Measurements from ENCODE around the gene ZFHX3.
"Not testable (repeated sequence)": the region's sequence is repeated elsewhere in the genome, so short reads cannot be mapped to it uniquely, and the experiment has no call there.

Gene ZFHX3

DNA sequence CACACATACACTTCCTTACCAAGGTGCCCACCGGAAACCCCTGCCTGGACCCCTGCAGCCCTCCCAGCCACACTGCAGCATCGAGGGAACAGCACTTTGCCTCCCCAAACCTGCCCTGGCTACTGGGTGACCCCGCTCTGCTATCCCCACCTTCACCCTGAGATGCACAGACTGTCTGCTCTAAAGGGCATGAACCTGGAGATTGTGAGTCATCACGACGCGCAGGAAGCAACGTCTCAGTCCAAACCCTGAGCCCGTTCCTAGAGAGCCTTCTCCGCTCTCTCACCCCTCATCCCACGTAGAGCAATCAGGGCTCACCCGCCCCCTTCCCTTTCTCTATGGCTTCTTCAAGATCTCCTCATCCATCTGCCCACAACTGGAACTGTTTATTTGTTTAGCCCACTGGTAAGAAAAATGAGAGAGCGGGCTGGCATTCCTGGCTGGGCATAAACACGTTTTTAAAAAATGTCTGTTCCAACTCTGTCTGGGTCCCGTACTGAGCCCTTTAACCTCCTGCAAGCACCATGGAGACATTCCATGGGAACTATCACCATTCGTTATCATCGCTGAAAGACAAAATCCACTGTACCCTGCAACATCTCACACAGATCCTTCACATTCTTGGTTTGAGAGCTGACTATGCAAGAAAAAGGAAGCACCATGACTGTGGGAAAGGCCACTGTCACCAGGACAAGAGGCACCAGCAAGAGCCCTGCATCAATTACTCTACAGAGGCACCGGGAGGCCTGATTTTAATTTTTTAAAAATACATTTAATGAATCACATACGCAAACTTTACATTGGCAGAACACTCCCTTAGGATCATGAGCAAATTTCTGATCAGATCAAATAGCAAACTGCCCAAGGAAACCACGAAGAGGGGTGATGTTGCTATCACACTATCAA is 28.2 kb downstream of the ZFHX3 start:
- DNase-seq, result no peak

DNA sequence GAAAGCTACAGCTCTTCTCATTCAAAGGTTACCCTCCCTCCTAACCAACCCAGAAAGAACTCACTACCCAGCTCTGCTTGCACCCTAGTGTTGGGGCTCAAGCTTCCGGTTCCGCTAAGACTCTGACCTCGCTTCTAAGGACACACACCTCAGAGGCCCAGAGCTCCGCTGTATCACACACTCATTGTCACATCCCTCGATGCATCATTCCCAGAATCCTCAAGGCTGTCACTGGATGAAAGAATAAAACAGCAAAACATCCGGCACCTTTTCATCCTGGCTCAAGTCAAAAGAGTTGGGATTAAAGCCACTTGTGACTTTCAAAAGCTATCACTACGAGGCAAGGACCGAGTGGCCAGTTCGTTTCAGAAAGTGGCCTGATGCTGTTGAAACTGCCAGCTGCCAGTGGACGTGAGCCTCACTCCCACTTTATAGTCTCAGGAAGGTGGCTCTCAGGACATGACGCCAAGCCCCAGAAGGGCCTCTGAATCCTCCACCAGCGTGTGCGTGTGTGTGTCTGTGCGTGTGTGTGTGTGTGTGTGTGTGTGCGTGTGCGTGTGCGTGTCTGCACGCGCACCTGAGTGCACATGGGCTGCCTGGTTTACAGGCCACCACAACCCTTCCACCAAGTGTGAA is 29.0 kb downstream of the ZFHX3 start:
- DNase-seq, result no peak

DNA sequence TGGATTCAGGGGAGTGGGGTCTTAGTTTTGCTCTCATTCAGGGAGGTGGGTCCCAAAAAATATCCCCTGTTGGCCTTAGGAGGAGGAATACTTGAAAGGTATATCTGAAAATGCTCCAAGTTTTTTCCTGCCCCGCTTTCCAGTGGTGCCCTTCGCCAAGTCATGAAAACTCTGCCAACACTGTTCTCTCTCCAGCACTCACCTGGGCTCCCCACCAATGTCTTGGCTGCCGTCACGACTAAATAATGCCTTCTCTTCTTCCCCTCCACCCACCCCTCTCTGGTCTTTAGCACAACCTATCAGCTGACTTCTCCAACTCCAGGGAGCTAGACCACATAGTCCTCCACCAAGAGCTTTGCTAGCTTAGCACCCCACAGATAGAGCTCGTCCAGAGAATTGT is 30.6 kb downstream of the ZFHX3 start:
- no peak for DNase-seq

DNA sequence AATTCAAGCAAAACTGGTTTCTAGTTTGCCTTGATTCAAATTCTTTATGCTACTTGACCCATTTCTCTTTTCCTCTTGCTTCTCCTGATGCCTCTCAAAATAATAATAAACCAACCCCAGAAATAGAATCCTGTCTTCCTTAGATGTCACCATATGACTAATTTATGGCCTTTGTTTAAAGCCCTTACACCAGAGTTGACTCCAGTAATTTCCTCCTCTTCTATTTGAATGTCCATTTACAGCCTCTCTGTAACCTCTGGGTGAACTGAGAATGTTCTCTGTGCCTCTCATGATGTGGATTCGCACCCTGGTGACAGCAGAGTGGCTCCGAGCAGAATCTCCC is 31.5 kb downstream of the ZFHX3 start:
- DNase-seq, result no peak

DNA sequence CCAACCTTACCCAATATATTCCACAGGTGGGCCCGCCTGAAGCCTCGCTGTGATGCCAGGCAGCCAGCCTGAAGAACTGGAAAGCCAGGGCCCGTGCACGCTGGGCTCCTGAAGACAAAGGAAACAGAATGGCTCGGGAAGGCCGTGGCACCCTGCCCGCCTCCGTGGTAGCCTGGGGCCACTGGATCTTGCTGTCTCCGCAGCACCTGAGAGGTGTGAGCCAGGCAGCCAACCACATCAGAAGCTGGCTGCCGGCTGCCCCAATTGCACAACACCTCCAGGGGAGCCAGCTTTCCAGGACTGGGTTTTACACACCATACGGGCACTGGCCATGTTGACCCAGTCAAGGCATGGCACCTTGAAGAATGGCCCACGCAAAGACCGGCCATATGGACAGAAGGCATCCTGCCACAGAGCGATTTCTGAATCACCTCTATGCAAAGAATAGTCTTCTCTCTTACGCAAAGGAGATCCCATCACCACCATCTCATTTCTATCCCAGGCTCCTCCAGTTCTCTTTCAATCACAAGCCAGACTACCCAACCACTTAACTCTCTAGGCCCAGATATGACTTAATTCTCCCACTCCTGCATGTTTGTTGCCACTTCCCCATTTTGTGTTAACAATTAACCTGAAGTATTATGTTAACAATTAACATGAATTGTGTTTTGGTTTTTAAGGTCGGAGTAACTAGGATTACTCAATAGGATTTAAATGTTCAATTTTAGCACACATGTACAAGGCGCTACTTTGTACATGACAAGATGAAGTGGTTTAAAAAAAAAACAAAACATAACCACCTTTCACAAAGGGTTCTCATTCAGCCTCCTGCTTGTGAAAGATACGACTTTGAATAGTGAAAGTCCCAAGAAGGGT is 32.1 kb downstream of the ZFHX3 start:
- no peak for DNase-seq

DNA sequence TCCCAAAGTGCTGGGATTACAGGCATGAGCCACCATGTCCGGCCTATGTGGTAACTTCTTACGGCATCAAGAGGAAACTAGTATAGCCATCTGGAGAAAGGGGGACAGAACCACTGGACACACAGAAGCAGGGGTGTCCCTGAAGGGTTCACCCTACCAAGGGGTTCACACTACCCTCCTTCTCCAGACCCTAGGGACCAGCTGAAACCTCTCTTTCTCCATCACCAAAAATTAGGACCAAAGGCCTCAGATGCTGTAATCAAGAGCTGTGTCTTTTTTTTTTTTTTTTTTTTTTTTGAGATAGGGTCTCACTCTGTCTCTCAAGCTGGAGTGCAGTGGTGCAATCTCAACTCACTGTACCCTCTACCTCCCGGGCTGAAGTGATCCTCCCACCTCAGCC is 33.2 kb downstream of the ZFHX3 start:
- DNase-seq, result no peak

DNA sequence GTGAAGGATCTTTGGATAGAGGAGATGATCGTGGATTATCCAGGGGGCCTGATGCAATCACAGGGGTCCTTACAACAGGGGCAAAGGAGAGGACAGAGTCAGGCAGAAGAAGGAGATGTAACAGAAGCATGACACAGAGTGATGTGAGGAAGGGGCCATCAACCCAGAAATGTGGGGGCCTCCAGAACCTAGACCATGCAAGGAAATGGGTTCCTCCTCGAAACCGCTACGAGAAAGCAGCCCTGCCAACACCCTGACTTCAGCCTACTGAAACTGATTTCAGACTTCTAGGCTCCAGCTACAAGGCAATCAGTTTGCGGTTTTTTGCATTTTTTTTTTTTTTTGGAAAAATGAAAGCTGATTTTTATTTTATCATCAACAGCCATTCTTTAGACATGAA is 34.0 kb downstream of the ZFHX3 start:
- DNase-seq, result no peak

DNA sequence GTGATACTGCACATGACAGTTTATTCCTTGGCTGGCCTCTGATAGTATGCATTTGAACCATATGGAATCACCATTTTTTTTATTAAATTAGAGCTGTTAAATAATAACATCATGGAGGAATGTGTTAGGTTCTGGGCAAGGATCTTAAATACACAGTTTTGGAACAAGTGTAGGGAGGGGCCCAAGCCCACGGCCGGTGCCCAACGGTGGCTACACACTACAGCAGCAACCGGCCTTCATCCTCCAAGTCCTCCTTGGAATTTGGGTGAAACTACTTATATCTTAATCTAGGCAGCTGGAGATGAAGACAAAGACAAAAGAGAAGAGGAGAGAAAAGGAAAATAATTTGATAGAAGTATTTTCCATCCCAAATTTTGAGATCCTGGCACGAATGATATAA is 35.6 kb downstream of the ZFHX3 start:
- no peak for DNase-seq

DNA sequence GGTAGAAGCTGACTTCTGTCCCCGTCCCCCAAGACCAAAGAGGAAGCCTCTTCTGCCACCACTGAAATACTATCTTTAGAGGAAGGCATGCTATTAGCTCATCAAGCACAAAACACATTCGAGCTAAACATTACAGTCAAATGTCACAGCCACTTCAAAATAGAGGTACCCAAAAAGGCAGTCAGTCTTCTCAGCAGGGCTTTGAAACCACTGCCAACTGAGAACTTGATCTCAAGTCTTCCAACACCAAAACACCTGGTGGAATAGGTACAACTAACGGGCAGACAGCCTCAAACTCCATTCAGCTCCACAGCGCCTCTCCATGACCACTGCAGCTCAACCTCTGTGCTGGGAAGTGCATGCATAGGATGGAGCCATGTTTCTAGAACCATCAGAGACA is 36.0 kb downstream of the ZFHX3 start:
- DNase-seq, result peak; percentile 39

DNA sequence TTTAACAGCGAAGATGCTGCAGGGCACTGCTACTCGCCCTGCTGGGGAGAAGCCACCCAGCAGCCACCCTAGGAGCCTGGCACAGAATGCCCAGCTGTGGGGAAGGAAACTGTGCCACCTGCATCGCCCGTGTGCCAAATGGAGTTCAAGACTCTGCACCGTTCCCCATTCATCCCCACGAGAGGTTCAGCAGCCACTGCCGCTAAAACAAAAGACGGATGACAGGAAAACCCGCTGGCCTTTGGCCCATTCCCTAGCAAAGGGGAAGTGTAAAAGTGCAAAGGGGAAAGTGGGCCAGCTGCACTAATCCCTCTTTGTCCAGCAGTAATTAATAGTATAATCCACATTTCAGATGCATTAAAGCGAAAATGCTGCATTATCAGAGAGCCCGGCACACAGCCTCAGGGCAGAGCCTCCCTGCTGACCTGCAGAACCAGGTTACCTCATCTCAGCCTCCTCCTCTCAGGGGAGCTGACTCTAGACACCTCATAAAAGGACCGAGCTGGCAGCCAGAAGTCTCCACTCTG is 37.7 kb downstream of the ZFHX3 start:
- peak; percentile 27 for DNase-seq

DNA sequence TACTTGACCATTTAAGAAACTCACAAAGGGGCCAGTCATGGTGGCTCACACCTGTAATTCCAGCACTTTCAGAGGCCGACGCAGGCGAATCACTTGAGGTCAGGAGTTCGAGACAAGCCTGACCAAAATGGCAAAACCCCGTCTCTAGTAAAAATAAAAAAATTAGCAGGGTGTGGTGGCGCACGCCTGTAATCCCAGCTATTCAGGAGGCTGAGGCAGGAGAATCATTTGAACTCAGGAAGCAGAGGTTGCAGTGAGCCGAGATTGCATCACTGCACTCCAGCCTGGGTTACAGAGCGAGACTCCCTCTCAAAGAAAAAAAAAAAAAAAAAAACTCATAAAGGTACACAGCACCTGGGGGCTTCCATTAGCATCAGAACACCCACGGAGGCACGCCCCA is 38.2 kb downstream of the ZFHX3 start:
- not testable (repeated sequence) for DNase-seq

DNA sequence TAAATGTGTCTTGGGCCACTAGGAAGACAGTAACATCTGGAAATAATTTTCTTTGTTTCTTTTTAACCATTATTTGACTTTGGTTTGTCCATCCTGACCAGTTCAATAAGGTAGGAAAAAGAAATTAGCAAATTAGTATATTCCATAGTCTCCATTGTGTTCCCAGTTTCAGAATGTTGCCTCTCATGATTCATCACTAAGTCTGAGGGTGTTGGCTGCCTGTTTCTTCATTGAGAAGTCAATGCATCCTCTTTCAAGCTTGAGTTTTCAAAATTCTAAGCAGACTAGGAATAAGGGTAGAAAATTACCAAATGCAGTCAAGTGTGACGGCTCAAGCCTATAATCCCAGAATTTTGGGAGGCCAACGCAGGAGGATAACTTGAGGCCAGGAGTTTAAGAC is 41.9 kb downstream of the ZFHX3 start:
- no peak for DNase-seq

DNA sequence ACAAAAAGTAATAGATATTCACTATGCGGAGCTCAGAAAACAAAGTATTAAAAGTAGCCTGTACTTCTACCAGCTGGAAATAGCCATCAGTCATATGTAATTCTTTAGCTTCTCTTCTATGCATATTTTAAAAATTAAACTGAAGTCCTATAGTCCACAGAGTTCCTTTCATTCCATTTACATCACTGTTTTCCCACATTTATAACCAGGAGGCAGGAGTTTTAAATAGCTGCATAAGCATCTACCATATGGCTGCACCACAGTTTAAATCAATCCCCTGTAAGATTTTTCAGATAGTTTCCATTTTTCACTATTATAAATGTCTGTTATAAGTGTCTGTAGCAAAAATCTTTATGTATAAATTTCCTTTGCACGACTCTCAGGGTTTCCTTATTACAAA is 45.1 kb downstream of the ZFHX3 start:
- no peak for DNase-seq

DNA sequence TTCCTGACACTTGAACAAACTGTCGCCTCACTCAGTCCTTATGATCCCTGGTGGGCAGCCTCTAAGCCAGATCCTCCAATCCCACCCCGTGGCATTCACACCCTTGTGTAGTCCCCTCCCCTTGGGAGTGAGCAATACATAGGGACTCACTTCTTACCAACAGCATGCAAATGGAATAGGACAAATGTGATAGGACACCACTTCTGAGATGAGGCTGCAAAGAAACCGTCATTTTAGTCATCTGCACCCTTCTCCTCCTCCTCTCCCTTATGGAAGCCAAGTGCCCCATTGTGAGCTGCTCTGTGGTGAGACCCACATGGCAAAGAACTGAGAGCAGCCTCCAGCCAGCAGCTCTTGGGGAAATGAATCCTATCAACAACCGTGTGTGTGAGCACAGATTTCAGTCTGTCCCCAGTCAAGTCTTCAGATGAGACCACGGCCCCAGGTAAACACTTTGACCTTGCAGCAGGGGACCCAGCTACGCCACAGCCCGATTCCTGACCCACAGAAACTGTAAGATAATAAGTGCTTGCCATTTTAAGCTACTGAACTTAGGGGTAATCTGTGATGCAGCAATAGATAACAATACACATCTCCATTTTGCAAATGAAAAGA is 46.9 kb downstream of the ZFHX3 start:
- no peak for DNase-seq

DNA sequence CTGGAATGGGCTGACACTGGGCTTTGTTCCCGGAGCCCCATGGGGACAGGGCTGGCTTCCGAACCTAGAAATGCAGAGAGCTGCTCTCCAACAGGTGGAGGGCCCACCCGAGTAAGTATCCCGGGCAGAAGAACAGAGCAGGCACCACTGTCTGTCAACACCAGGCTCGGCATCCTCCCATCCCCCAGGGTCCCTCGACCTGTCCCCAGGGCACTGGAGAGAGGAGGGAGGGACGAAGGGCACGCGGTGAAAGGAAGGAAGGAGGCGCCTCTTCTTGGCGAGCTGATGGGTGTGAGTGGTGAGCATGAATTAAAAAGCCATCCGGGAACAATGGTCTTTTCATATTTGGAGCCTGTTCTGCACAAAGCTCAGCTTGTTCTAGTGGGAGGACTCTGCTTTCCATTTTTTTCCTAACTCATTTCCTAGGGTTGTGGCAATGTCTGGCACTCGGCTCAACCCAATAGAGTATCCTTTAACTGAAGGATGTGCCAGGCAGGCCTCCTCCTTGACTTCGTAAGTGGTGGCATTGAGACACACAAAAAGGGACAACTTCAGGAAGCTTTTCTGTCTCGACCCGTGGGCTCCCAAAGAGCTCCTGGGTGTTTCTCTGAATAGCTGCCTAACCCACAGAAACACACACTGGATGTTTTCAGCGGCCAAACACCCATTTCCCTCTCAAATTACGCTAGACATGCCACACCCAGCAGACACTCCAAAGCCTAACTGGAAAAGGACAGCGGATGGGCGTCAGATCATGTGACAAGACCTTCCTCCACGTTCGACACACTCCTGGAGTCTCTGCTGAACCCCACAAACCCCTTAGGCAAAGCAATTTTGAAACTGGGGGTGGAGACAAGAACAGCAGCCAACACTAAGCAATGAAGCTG is 47.7 kb downstream of the ZFHX3 start:
- DNase-seq, result peak; percentile 57

DNA sequence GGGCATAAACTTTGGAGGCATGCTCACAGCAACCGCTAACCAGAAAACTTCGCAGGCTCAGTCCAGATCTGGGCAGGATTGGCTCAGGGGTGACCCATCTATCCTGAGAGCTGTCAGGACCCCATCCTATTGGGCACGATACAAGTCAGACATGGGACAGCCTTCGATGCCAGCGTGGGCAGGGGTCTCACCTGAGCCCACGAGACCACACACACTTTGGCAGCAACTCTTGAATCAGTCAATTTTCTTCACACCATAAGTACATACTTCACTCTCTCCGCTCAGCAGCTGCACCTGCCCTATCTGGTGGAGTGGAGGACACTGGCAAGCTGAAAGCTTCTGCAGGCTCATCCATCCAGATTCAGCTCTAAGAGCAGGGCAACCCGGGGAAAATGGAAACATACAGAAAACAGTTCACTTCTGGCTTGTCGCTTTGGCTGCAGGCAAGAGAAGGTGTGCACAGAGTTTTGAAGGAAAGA is 48.3 kb downstream of the ZFHX3 start:
- peak; percentile 68 for DNase-seq

DNA sequence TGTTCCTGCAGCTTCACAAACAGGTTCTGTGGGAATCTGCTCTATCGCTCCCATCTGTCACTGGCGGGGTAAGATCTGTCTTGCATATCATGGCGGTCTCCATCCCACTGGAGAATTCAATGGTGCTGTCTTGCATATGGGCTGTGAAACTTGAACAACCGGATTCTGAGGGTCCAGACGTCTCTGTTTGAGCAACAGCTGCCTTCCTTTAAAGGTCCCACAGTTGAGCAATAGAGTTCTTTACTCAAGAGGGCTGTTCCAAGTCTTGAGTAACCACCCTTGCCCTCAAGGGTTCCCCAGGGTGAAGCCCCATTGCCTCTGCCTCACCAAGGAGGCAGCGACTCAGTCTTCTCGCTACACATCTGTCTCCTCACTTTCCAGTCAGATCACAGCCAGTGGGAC is 50.8 kb downstream of the ZFHX3 start:
- no peak for DNase-seq

DNA sequence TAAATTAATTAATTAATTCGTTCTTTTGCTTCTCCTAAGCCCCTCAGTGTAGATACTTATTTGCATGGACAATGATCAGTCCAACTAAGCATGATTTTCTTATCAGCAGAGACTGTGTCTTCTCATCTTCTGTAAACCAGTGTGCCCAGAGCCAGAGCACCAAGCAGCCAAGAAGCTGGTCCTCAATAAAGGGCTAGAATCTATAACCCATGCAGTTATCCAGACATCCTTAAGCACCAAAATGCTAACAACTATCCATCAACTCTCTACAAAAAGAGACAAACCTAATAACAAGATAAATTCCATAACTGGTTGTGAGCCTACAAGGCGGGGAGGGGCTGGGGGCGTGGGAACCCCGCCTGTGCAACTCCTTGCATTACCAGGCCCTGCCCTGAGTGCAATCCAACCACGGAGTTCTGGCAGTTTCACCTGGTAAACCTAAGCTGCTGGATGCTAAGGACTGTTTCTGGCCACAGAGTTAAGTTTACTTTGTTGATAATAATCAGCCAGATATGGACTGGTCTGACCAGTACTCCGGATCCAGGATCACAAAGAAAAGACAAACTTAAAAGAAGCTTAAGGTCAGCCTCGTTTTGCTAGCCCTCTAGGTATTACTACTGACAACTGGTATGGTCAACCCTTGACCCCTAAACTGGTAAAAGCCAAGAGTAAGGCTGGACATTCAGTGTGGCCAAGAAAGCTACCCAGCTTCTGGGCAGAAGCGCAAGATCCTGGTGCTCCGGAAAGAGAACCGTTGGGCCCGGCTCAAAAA is 51.5 kb downstream of the ZFHX3 start:
- no peak for DNase-seq

DNA sequence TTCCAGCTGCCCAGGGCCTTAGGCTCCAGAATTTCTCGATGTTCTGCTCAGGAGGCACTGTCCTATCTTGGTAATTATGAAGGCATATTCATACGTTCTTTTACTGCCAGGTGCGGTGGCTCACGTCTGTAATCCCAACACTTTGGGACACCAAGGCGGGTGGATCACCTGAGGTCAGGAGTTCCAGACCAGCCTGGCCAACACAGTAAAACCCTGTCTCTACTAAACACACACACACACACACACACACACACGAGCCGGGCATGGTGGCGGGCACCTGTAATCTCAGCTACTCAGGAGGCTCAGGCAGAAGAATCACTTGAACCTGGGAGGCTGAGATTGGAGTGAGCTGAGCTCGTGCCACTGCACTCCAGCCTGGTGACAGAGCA is 52.1 kb downstream of the ZFHX3 start:
- DNase-seq, result not testable (repeated sequence)

DNA sequence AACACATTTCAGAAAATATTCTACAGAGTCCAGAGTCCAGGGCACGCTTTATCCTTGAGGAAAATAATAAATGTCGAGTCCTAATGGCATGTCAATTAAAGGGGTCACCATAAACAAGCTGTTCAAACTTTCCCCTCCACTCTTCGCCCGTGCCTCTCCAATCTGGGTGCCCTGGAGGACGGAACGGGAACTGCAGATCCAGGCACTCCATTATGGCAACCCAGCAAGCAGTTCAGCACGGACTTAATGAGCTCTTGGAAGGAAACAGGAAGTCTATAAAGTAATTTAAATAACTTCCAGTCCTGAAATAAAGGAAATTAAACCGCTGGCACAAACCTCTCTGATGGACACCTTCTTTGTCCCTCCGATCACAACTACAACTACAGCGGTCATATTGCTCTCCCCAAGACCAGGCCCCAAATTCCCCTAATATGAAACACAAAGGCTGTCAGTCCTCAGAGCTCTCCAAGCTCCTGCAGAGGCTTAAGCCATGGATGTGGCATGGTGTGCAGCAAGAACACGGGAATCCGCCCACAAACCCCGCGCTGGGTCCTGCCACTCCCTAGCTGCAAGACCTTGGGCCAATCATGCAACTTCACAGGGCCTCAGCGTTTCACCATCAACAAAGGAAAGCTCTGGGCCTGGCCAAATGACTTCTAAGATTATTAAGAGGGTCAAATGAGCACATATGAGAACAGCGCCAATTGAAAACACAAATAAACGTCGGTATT is 52.6 kb downstream of the ZFHX3 start:
- no peak for DNase-seq

Data from NCI-H345 (cell line).